OCI-LY1 (cell line): Measurements from ENCODE around the gene RIGI.

Experiments
- H2AFZ ChIP-seq: fragments of 200-600 bp; sonication (generic), shearing (Covaris generic); 2 replicates; pipeline ENCODE4 v1.6.0; 2014; ENCODE audit warnings: antibody characterized with exemption, mild to moderate bottlenecking, low read length
- H3F3A ChIP-seq: fragments of 200-600 bp; sonication (generic), shearing (Covaris generic); 2 replicates; pipeline ENCODE4 v1.6.0; 2014; ENCODE audit warnings: mild to moderate bottlenecking, antibody characterized with exemption, low read length, moderate library complexity; ENCODE audit not compliant: insufficient read depth
- H3K27ac ChIP-seq: fragments of 200-600 bp; sonication (generic); 2 replicates; pipeline ENCODE4 v1.5.1; 2014; ENCODE audit warnings: low read length, mixed run types, mild to moderate bottlenecking, low read depth; ENCODE audit not compliant: poor library complexity, severe bottlenecking
- H3K27me3 ChIP-seq: fragments of 200-600 bp; sonication (generic); 2 replicates; pipeline ENCODE4 v1.6.0; 2014; ENCODE audit warnings: antibody characterized with exemption, mild to moderate bottlenecking, low read length, moderate library complexity; ENCODE audit not compliant: insufficient read depth
- H3K36me3 ChIP-seq: fragments of 200-600 bp; sonication (generic); 2 replicates; pipeline ENCODE4 v1.6.1; 2014; ENCODE audit warnings: mild to moderate bottlenecking, antibody characterized with exemption, low read length, moderate library complexity, mixed read lengths; ENCODE audit not compliant: insufficient read depth
- H3K4me1 ChIP-seq: fragments of 200-600 bp; sonication (generic); 2 replicates; pipeline ENCODE4 v1.5.1; 2014; ENCODE audit warnings: mild to moderate bottlenecking, low read length, moderate library complexity; ENCODE audit not compliant: insufficient read depth, severe bottlenecking
- H3K4me2 ChIP-seq: fragments of 200-600 bp; sonication (generic), shearing (Covaris generic); 2 replicates; pipeline ENCODE4 v1.6.1; 2014; ENCODE audit warnings: low read length
- H3K4me3 ChIP-seq: fragments of 200-600 bp; sonication (generic); 2 replicates; pipeline ENCODE4 v1.5.1; 2014; ENCODE audit warnings: low read length, low read depth, mild to moderate bottlenecking, mixed read lengths; ENCODE audit not compliant: poor library complexity, severe bottlenecking
- H3K79me2 ChIP-seq: fragments of 200-600 bp; shearing (Covaris generic); 2 replicates; pipeline ENCODE4 v1.6.1; 2016; ENCODE audit warnings: mixed run types, low read length, mixed read lengths; ENCODE audit not compliant: insufficient read depth
- H3K9ac ChIP-seq: fragments of 200-600 bp; sonication (generic), shearing (Covaris generic); 2 replicates; pipeline ENCODE4 v1.6.1; 2014; ENCODE audit warnings: mild to moderate bottlenecking, low read length, mixed read lengths
- H3K9me2 ChIP-seq: fragments of 200-600 bp; sonication (generic), shearing (Covaris generic); 2 replicates; pipeline ENCODE4 v1.6.1; 2014; ENCODE audit warnings: low read depth, mild to moderate bottlenecking, low read length, mixed read lengths
- H3K9me3 ChIP-seq: fragments of 200-600 bp; shearing (Covaris generic); 2 replicates; pipeline ENCODE4 v1.6.1; 2014; ENCODE audit warnings: low read length, mixed read lengths
- H4K20me1 ChIP-seq: fragments of 200-600 bp; sonication (generic), shearing (Covaris generic); 2 replicates; pipeline ENCODE4 v1.6.0; 2016; ENCODE audit warnings: mild to moderate bottlenecking, low read length; ENCODE audit not compliant: insufficient read depth
- CTCF ChIP-seq: fragments of 200-600 bp; sonication (generic), shearing (Covaris generic); IDR thresholded peaks from 2 replicates; pipeline ENCODE4 v1.5.1; 2017; ENCODE audit warnings: mild to moderate bottlenecking, antibody characterized with exemption, low read length, moderate library complexity, mixed read lengths
- EZH2 ChIP-seq: fragments of 200-600 bp; sonication (generic), shearing (Covaris generic); IDR thresholded peaks from 2 replicates; pipeline ENCODE4 v1.8.0; 2017; ENCODE audit warnings: borderline replicate concordance, mixed run types, mild to moderate bottlenecking, antibody characterized with exemption, low read length, moderate library complexity, mixed read lengths

The RIGI gene

GRCh38 chr9:32566770-32567169 lies 40.8 kb upstream of the RIGI start:
- Histone ChIP-seq H2AFZ (no peak overlapping the region), H3K9me3 (no peaks in the 10 kb centered on the region), H3K9me2 (no peaks in the 10 kb centered on the region), H3K79me2 (peaks cover 21% of the 10 kb centered on the region), H3K27me3 (no peaks in the 10 kb centered on the region), H4K20me1 (no peaks in the 10 kb centered on the region), H3K36me3 (peaks cover 46% of the 10 kb centered on the region), H3K27ac (no peak overlapping the region), H3F3A (no peaks in the 10 kb centered on the region), H3K4me1 (peaks cover 16% of the 10 kb centered on the region), H3K4me2 (no peak overlapping the region), H3K4me3 (no peak overlapping the region), H3K9ac (no peak overlapping the region)
- no peak for TF ChIP-seq CTCF
- TF ChIP-seq EZH2, result no peak

GRCh38 chr9:32565967-32566366 lies 40.0 kb upstream of the RIGI start:
- no peaks in the 10 kb centered on the region for H3K9me3 ChIP-seq
- no peak overlapping the region for H3K9ac ChIP-seq
- peaks cover 8% of the 10 kb centered on the region for H3K4me1 ChIP-seq
- no peaks in the 10 kb centered on the region for H3F3A ChIP-seq
- no peak overlapping the region for H3K4me3 ChIP-seq
- H3K27me3 ChIP-seq, result no peaks in the 10 kb centered on the region
- H2AFZ ChIP-seq, result no peak overlapping the region
- H3K4me2 ChIP-seq, result no peak overlapping the region
- no peaks in the 10 kb centered on the region for H4K20me1 ChIP-seq
- peaks cover 45% of the 10 kb centered on the region for H3K36me3 ChIP-seq
- no peak for TF ChIP-seq EZH2
- no peak for TF ChIP-seq CTCF
- H3K9me2 ChIP-seq, result no peaks in the 10 kb centered on the region
- H3K79me2 ChIP-seq, result peaks cover 13% of the 10 kb centered on the region
- no peak overlapping the region for H3K27ac ChIP-seq

- no peaks in the 10 kb centered on the region for H3K9me2 ChIP-seq
- no peaks in the 10 kb centered on the region for H3K27me3 ChIP-seq
- H3K9me3 ChIP-seq, result no peaks in the 10 kb centered on the region
- no peak overlapping the region for H3K9ac ChIP-seq
- H4K20me1 ChIP-seq, result no peaks in the 10 kb centered on the region
- TF ChIP-seq CTCF (no peak), EZH2 (no peak)
- no peak overlapping the region for H2AFZ ChIP-seq
- peaks cover 15% of the 10 kb centered on the region; the same call in 1 of the 2 replicates for H3K36me3 ChIP-seq
- peaks cover 10% of the 10 kb centered on the region; the same call in 1 of the 2 replicates for H3K79me2 ChIP-seq
- no peak overlapping the region for H3K4me2 ChIP-seq
- no peak overlapping the region for H3K27ac ChIP-seq
- no peak overlapping the region for H3K4me3 ChIP-seq
- no peaks in the 10 kb centered on the region for H3F3A ChIP-seq
- peaks cover 17% of the 10 kb centered on the region for H3K4me1 ChIP-seq
Observed at GRCh38 chr9:32558408-32558934, 32.5 kb upstream of the RIGI start.
